ENCODE data around the gene MYL2.

MYL2 gene

DNA sequence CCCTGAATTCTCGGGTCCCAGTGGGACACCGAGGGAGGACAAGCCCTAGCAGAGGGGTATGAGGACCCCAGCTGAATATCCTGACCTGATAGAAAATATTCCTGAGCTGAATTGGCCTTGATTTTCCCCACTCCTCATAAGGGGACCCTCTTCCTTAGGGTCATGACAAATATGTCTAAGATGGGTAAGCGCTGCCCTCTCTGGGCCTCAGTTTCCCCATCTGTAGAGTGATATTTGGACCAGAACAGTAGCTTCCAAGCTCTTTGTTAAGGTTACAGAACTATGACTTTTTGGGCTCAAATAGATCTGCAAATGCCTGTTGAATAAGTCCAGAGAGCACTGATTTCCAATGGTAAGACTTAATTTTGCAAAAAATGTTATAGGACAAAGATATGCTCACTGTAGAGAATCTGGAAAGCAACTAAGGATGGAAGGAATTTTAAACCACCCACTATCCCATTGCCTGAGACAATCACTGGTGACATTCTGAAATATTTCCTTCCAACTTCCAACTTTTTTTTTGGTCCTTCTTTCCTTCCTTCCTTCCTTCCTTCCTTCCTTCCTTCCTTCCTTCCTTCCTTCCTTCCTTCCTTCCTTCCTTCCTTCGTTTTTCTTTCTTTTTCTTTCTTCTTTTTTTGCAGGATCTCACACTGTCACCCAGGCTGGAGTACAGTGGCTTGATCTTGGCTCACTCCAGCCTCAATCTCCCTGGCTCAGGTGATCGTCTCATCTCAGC is 32.0 kb downstream of the MYL2 start:
- no peak for DNase-seq

DNA sequence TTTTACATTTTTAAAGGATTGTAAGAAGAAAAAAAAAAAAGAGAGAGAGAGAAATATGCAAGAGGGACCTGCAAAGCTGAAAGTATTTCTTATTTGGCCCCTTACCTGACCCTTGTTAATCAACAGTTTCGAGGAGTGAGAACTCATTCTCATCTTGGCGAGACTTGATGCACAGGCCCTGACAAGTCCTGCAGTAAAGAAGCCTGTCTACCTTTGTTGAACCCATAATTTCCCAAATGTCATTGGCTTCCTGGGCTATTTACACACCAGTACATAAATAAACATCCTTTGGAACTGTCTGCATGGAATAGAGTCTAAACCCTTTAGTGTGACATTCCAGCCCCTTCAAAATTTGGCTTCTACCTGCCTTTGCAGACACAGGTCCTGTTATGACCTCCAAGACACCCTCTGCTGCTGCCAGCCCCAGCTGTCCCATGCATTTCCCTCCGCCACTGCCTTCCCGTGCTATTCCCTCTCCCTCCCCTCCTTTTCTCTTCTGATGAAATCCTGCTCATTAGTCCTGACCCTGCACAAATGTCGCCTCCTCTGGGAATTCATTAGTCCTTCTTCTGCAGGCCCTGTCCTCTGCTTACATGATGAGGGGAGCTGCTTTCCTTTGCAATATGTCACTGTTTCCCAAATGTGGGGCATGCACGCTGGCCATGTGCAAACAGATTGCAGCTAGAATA is 35.1 kb downstream of the MYL2 start:
- DNase-seq, result no peak

DNA sequence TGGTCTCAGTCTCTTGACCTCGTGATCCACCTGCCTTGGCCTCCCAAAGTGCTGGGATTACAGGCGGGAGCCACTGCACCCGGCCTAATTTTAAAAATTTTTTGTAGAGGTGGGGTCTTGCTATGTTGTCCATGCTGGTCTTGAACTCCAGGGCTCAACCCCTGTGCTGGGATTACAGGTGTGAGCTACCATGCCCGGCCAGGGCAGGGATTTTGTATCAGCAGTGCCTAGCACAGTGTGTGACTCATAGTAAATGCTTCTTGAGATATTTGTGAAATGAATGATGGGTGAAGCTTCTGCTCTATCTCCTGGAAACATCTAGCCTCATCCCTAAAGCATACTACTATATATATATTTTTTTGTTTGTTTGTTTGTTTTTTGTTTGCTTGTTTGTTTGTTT is 37.1 kb downstream of the MYL2 start:
- DNase-seq, result no peak

DNA sequence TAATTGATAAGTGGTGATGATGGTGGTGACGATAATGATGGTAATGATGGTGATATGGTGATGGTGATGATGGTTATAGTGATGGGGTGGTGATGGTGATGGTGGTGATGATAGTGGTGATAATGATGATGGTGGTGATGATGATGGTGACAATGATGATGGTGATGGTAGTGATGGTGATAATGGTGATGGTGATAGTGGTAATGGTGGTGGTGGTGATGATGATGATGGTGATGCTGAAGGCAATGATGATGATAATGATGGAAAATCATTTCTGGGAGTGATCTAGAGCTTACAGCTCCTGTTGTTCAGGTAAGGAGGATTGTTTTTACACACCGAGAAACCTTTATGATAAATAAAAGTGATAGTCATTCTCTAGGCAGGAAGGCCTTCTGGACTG is 39.7 kb downstream of the MYL2 start:
- DNase-seq, result no peak

DNA sequence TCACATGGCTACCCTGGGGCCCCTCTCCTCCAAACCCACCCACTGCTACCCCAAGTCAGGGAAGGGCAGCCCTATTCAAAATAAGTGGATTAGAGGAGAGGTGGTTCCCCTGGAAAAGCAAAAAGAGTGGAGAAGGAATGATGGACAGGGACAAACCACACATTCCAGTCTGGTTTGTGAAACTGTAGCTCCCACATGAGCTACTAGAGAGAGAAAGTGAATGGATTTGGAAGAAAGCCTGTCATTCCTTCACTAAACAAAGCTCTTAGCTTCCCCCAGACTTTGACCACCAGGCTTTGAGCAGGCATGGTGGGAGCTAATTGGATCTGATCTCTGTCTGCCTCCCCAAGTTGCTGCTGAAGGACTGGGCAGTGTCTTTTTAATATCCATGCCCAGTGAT is 45.6 kb downstream of the MYL2 start:
- DNase-seq, result no peak

DNA sequence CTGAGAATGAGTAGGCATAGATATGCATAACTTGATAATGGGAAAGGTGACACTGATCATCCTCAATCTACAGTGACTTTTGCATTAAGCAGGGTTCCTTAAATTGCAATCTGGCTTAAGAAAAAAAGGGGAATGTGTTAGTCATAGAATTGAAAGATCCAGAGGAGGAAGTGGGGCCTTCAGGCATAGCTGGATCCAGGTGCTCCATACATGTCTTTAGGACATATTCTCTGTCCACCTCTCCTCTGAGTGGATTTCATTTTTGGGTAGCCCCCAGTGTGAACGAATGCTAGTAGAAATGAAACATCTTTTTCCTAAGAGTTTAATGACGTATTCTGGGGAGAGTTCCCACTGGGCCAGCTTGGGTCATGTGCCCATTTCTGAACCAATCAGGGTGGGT is 46.0 kb downstream of the MYL2 start:
- no peak for DNase-seq

DNA sequence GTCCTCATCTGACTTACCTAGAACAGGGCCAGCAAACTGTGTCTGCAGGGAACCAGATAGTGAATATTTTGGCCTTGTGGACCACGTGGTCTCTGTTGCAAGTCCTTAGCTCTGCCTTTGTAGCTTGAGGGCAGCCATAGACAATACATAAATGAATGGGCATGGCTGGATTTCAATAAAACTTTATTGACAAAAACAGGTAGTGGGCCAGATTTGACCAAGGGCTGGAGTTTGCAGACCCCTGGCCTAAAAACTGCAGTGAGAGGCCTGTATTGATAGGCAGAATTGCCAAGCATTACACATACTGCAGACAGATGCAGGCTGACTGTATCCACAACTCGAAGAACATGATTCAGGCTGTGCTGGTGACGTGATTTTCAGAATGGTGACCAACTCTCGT is 48.3 kb downstream of the MYL2 start:
- no peak for DNase-seq

DNA sequence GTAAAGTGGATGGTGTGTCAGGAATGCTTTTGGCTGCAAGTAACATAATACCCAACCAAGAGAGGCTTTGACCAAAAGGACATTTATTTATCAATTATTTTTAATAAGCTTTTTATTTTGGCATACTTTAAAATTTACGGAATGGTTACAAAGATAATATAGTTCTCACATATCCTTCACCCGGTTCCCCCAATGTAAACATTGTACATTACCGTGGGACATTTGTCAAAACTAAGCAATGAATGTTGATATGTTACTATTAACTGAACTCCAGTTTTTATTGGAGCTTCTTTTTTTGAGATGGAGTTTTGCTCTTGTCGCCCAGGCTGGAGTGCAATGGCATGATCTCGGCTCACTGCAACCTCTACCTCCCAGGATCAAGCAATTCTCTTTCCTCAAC is 50.6 kb downstream of the MYL2 start:
- no peak for DNase-seq

DNA sequence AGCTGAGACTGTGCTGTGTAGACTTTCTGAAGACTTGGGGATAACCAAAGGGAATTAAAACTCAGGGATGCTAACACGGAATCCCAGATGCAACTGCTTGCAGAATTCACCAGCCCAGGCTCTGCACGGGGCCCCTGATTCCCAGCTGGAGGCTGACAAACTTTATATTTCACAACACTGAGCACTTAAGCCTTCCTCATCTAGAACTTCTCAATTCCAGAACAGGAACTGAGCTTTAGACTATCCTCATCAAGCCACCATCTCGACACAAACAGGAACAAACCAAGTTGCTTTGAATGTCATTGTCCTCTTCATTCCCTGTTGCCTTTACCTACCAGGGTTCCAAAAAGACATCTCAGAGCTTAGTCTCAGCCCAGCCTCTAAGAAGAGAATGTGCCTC is 51.4 kb downstream of the MYL2 start:
- DNase-seq, result peak; percentile 16

DNA sequence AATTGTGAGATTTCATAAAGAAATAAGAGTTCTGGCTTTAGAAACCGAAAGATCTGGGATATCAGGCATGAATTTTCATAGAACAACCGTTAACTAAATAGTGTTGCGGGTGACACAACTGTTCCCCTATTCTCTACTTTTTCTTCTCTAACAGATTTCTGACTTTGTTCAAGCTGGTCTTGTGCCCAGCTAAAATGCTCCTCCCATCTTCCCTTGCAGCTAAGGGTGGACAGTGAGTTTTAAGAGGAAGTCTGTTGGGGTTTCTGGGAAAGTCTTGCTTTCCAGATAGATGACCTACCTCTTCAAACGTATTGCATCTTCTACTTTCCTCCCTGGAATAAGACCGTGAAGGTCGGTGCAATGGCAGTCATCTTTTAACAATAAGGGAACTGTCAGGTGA is 54.9 kb downstream of the MYL2 start:
- no peak for DNase-seq

DNA sequence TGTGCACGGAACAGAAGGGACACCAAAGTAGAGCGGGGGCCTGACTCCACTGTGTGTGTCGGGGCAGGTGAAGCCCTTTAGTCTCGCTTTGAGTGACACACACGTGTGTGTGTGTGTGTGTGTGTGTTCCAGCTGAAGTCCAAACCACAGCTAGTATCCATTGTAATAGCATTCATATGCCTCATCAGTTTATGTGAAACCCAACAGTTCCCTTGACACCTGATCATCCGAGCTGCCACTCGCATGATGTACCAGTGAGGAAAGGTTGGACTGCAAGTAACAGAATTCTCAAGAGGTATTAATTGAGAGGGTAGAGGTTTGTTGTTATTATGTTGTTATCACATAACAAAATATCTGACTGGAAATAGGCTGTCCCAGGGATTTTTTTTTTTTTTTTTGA is 57.2 kb downstream of the MYL2 start:
- no peak for DNase-seq

DNA sequence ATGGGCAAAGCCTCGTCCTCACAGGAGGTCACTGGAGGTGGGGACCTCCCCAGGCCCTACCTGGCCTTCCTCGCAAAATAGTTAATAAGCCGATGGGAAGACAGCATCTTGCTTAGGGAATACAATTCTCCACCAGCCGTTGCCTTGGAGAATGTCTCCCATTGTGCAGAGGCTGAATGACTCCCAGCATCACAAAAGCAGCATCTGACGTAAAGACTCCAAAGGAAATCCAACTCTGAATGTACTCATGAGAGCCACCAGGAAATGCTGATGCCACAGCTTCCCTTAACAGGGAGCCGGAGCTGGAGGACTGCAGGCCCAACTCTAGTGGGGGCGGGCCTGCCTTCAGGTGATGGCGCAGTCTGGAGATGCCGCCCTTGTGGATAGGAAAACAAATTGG is 58.0 kb downstream of the MYL2 start:
- no peak for DNase-seq

DNA sequence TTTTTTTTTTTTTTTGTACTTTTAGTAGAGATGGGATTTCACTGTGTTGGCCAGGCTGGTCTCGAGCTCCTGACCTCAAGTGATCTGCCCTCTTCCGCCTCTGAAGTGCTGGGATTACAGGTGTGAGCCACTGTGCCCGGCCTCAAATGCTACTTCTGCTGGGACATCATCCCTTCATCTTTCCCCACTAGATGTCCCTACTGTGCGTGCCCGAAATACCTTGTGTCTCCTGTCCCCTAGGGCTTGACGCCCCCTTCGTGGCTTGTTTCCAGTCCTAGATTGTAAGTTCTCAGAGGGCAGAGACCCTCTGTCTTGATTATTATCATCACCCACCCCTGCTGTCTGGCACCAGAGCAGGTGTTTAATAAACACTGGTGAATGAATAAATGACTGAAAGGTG is 58.6 kb downstream of the MYL2 start:
- no peak for DNase-seq

All from GDM1 (cell line).